Mesothelial cell of epicardium (in vitro differentiated cells): Measurements from ENCODE around the gene ARMH4. TPM values are rescaled to one million over a fixed set of nuclear protein-coding genes. Genes with fewer than 3 reads are reported as not detected.

Experiments used
- DNase-seq, 2 experiments: peaks; one replicate each; pipeline ENCODE4 v3.0.0; 2021; ENCODE audit warnings: low spot score in 2 of 2; ENCODE audit not compliant: unreplicated experiment in 2 of 2
- H3K27ac Mint-ChIP-seq: 2 replicates; pipeline ENCODE4 v1.8.0; 2021; ENCODE audit warnings: mixed read lengths
- H3K27me3 Mint-ChIP-seq: 2 replicates; pipeline ENCODE4 v1.8.0; 2021; ENCODE audit warnings: low read depth, mixed read lengths
- H3K36me3 Mint-ChIP-seq: 2 replicates; pipeline ENCODE4 v1.8.0; 2021; ENCODE audit warnings: mixed read lengths
- H3K4me1 Mint-ChIP-seq: 2 replicates; pipeline ENCODE4 v1.8.0; 2021; ENCODE audit warnings: mixed read lengths
- H3K4me3 Mint-ChIP-seq: 2 replicates; pipeline ENCODE4 v1.8.0; 2021; ENCODE audit warnings: mild to moderate bottlenecking, moderate library complexity, mixed read lengths
- H3K9me3 Mint-ChIP-seq: 2 replicates; pipeline ENCODE4 v1.8.0; 2021; ENCODE audit warnings: mixed read lengths
- CTCF ChIP-seq: fragments of 200-600 bp; sonication (generic); IDR thresholded peaks from one replicate; pipeline ENCODE4 v1.5.0; 2021; ENCODE audit warnings: antibody characterized with exemption; ENCODE audit not compliant: unreplicated experiment
- total RNA-seq: library from RNA; stranded (reverse); gene quantifications from 3 replicates; pipeline ENCODE4 v1.2.1, GENCODE V29; 2021

Gene ARMH4
- total RNA-seq, 1 donor from 2014 or later, result 19.8 TPM

GRCh38 chr14:58088961-58089360 is 63.1 kb downstream of the ARMH4 start:
- no peak overlapping the region for H3K4me3 Mint-ChIP-seq

GRCh38 chr14:58085877-58086276 is 66.1 kb downstream of the ARMH4 start:
- DNase-seq, result no peak
- H3K27ac Mint-ChIP-seq, result no peak overlapping the region
- no peaks in the 10 kb centered on the region for H3K9me3 Mint-ChIP-seq
- peaks cover 17% of the 10 kb centered on the region for H3K4me1 Mint-ChIP-seq
- no peak overlapping the region for H3K4me3 Mint-ChIP-seq
- peaks cover 5% of the 10 kb centered on the region for H3K27me3 Mint-ChIP-seq
- H3K36me3 Mint-ChIP-seq, result no peaks in the 10 kb centered on the region
- TF ChIP-seq CTCF, result no peak

More at GRCh38 chr14:58088961-58089360, 63.1 kb downstream of the ARMH4 start:
- Mint-ChIP-seq H3K36me3 (peaks cover 4% of the 10 kb centered on the region), H3K9me3 (peaks cover 5% of the 10 kb centered on the region), H3K4me1 (peaks cover 5% of the 10 kb centered on the region), H3K27me3 (peaks cover 5% of the 10 kb centered on the region), H3K27ac (no peak overlapping the region)
- no peak for DNase-seq
- TF ChIP-seq CTCF, result no peak

- peaks cover 5% of the 10 kb centered on the region for H3K27me3 Mint-ChIP-seq
- H3K9me3 Mint-ChIP-seq, result no peaks in the 10 kb centered on the region
- no peaks in the 10 kb centered on the region for H3K36me3 Mint-ChIP-seq
- no peak for TF ChIP-seq CTCF
- H3K27ac Mint-ChIP-seq, result peak overlapping the region; percentile 51
- no peak for DNase-seq
- H3K4me3 Mint-ChIP-seq, result no peak overlapping the region
- peaks cover 26% of the 10 kb centered on the region for H3K4me1 Mint-ChIP-seq
Measured at GRCh38 chr14:58082491-58083098, 69.4 kb downstream of the ARMH4 start.

- Mint-ChIP-seq H3K36me3 (no peaks in the 10 kb centered on the region), H3K4me1 (peaks cover 26% of the 10 kb centered on the region), H3K4me3 (no peak overlapping the region), H3K27me3 (peaks cover 4% of the 10 kb centered on the region), H3K27ac (peak overlapping the region; percentile 51), H3K9me3 (no peaks in the 10 kb centered on the region)
- DNase-seq, result no peak
- no peak for TF ChIP-seq CTCF
Measured at GRCh38 chr14:58082011-58082410, 70.0 kb downstream of the ARMH4 start.

- H3K27me3 Mint-ChIP-seq, result peaks cover 4% of the 10 kb centered on the region
- H3K36me3 Mint-ChIP-seq, result no peaks in the 10 kb centered on the region
- no peaks in the 10 kb centered on the region for H3K9me3 Mint-ChIP-seq
- peak overlapping the region; percentile 82 for H3K27ac Mint-ChIP-seq
- DNase-seq, result no peak
- no peak for TF ChIP-seq CTCF
- H3K4me3 Mint-ChIP-seq, result no peak overlapping the region
- peaks cover 21% of the 10 kb centered on the region for H3K4me1 Mint-ChIP-seq
Measured at GRCh38 chr14:58078471-58078870, 73.5 kb downstream of the ARMH4 start.
